HepG2 (cell line): ENCODE data around the gene SLC38A2. TPM values are rescaled to one million over a fixed set of nuclear protein-coding genes. Genes with fewer than 3 reads are reported as not detected.

Experiments used
- HOMEZ ChIP-seq: IDR thresholded peaks from 2 replicates; pipeline ENCODE4 v1.6.1; 2016; ENCODE audit warnings: low read depth
- KDM2A ChIP-seq: sonication (generic); formaldehyde crosslinking; IDR thresholded peaks from 2 replicates; pipeline ENCODE4 v1.4.0; 2020; ENCODE audit warnings: low read depth, missing genetic modification reagents, borderline replicate concordance
- MXD1 ChIP-seq: sonication (generic); formaldehyde crosslinking; IDR thresholded peaks from 2 replicates; pipeline ENCODE4 v1.4.0; 2020; ENCODE audit warnings: mild to moderate bottlenecking, missing genetic modification reagents
- TIGD3 ChIP-seq: sonication (generic); formaldehyde crosslinking; IDR thresholded peaks from 2 replicates; pipeline ENCODE4 v1.5.1; 2020; ENCODE audit warnings: mild to moderate bottlenecking, missing genetic modification reagents, borderline replicate concordance
- ZNF280B ChIP-seq: sonication (generic); formaldehyde crosslinking; IDR thresholded peaks from 2 replicates; pipeline ENCODE4 v1.5.0; 2020; ENCODE audit warnings: missing genetic modification reagents, mild to moderate bottlenecking, borderline replicate concordance
- ZNF563 ChIP-seq: sonication (generic); formaldehyde crosslinking; IDR thresholded peaks from 2 replicates; pipeline ENCODE4 v1.8.0; 2022; ENCODE audit warnings: mild to moderate bottlenecking, moderate library complexity, missing genetic modification reagents
- ZNF607 ChIP-seq: sonication (generic); formaldehyde crosslinking; IDR thresholded peaks from 2 replicates; pipeline ENCODE4 v1.5.1; 2020; ENCODE audit warnings: missing genetic modification reagents, mild to moderate bottlenecking, borderline replicate concordance
- ZNF674 ChIP-seq: sonication (generic); formaldehyde crosslinking; IDR thresholded peaks from 2 replicates; pipeline ENCODE4 v1.5.0; 2020; ENCODE audit warnings: low read depth, mild to moderate bottlenecking, missing genetic modification reagents
- polyA plus RNA-seq, 8 experiments: library from polyadenylated mRNA; depleted of rRNA in 3 of 8; stranded (reverse) in 7 of 8; unstranded in 1 of 8; fragments of >200 nt; fragmentation: Illumina TruSeq in 4 of 8; extraction: Trizol in 4 of 8; gene quantifications; 2 replicates each; pipeline versions ENCODE4 v1.2.1 to v1.2.3, GENCODE V29; 2011 to 2016; ENCODE audit warnings: low read depth in 4 of 8, missing spikeins in 1 of 8, mixed read lengths in 1 of 8; ENCODE audit not compliant: insufficient read depth in 1 of 8
- total RNA-seq, 5 experiments: library from RNA; depleted of rRNA; stranded (reverse); fragments of >200 nt; fragmentation: Illumina TruSeq; extraction: Trizol; gene quantifications; 2 replicates each; pipeline ENCODE4 v1.2.3, GENCODE V29; 2016; ENCODE audit warnings: low read depth in 1 of 5

Gene SLC38A2
- total and polyA plus RNA-seq, 2 of the 13 experiments (the other 11 are each of a cell fraction or from before 2014, with no cell fraction given): 368 to 880 TPM

- no peak for TF ChIP-seq TIGD3 (CRISPR knock-in tag)
- TF ChIP-seq ZNF607 (CRISPR knock-in tag): no peak
- TF ChIP-seq KDM2A (CRISPR knock-in tag): no peak
- TF ChIP-seq ZNF563: no peak
- TF ChIP-seq ZNF674 (CRISPR knock-in tag): no peak
- no peak for TF ChIP-seq ZNF280B (CRISPR knock-in tag)
- TF ChIP-seq MXD1 (CRISPR knock-in tag): no peak
- no peak for TF ChIP-seq HOMEZ (CRISPR knock-in tag)
These were observed 32.2 kb upstream of the SLC38A2 start (continued) for GRCh38 chr12:46404733-46405132.
